ENCODE measurements around the gene SPTBN1. TPM values are rescaled to one million over a fixed set of nuclear protein-coding genes. Genes with fewer than 3 reads are reported as not detected.

SPTBN1 gene
- total and polyA plus RNA-seq, 9 of the 15 experiments (the other 6 are each of a cell fraction or from before 2014, with no cell fraction given): 8.9 to 66.8 (median 31.4) TPM

GRCh38 chr2:54574107-54574859, 118.2 kb downstream of the SPTBN1 start (continued):
- TF ChIP-seq ZNF639 (CRISPR knock-in tag; conservative IDR thresholded peaks at IDR 0.05 in 1 of 2, IDR thresholded peaks at IDR 0.05 in 1 of 2) (peak in 1 of 2 experiments; percentile 61; a peak in 1 of 4 replicates), TCF15 (CRISPR knock-in tag; IDR thresholded peaks at IDR 0.05) (no peak)

- FAIRE-seq: peak; percentile 44
- Histone ChIP-seq H4K20me1 (replicated peaks; ENCODE audit: control insufficient read depth, insufficient read depth, low read length) (peaks cover 39% of the 10 kb centered on the region), H3K4me1 (replicated peaks in 1 of 2; ENCODE audit: control insufficient read depth in 2 of 2, insufficient read depth in 2 of 2, low read length in 2 of 2) (peaks cover 21 to 60% of the 10 kb centered on the region in 2 experiments), H3K9ac (ENCODE audit: insufficient read depth in 1 of 2, low read depth in 2 of 2, low read length in 2 of 2) (no peak overlapping the region), H3K9me1 (ENCODE audit: control insufficient read depth, insufficient read depth, low read length) (peaks cover 6% of the 10 kb centered on the region), H3K36me3 (ENCODE audit: control insufficient read depth, insufficient read depth, low read length) (peaks cover 8% of the 10 kb centered on the region; the same call in 1 of the 3 replicates), H3K9me3 (replicated peaks; ENCODE audit: control insufficient read depth, insufficient read depth, low read depth, low read length) (no peaks in the 10 kb centered on the region), H3K79me2 (ENCODE audit: control insufficient read depth, insufficient read depth, low read length) (peaks cover 90% of the 10 kb centered on the region), H2AFZ (ENCODE audit: low read depth, low read length) (no peak overlapping the region), H3K27ac (ENCODE audit: extremely low read depth, low read depth, low read length) (no peak overlapping the region), H3K4me3 (no peak overlapping the region), H3K27me3 (ENCODE audit: control insufficient read depth in 2 of 2, insufficient read depth in 2 of 2, low read length in 2 of 2) (no peaks in the 10 kb centered on the region), H3K4me2 (ENCODE audit: insufficient read depth, low read length) (no peak overlapping the region)
- no TSS peak for BruUV-seq (replicated peaks)
- ChIA-PET POLR2A (interaction anchor here (0.9 to 1.0 kb wide), 2 partner anchors 9 to 131 kb away, joined by 3 read pairs; no protein-coding TSS in a partner anchor), CTCF (ENCODE audit: low intra/inter-chr PET ratio) (no interaction called here)
- intact Hi-C loops (cut with micrococcal nuclease): loop anchor here (5.0 kb wide), 1 partner anchor 82 kb away; no protein-coding TSS in a partner anchor
- in situ Hi-C loops (cut with MboI): no loop called here
- WGBS (ENCODE audit: insufficient coverage, low coverage, missing lambda C conversion rate): 31% methylated on average over 5 of the region's 5 CpGs
- no peak for ATAC-seq
- DNase-seq (ENCODE audit: extremely low read depth in 1 of 4, low spot score in 3 of 4): no peak
- no peak for TF ChIP-seq BHLHE40 (IDR thresholded peaks at IDR 0.05; ENCODE audit: low read length)
- TF ChIP-seq ZNF253 (CRISPR knock-in tag; conservative IDR thresholded peaks at IDR 0.05): no peak
- no peak for TF ChIP-seq ZNF76 (CRISPR knock-in tag; IDR thresholded peaks at IDR 0.05; ENCODE audit: borderline replicate concordance)
- TF ChIP-seq SMARCB1 (IDR thresholded peaks at IDR 0.05; ENCODE audit: insufficient read length, low read depth): no peak
- TF ChIP-seq NR1H2 (CRISPR knock-in tag; IDR thresholded peaks at IDR 0.05): no peak
- TF ChIP-seq SIX5 (IDR thresholded peaks at IDR 0.05; ENCODE audit: borderline replicate concordance in 1 of 2, insufficient read depth in 1 of 2, low read depth in 1 of 2, low read length in 2 of 2): no peak
- TF ChIP-seq GTF3C2 (IDR thresholded peaks at IDR 0.05; ENCODE audit: borderline replicate concordance, extremely low read depth, insufficient read length): no peak
- peak; percentile 1; the same call in 1 of the 2 replicates for TF ChIP-seq CREB1 (IDR thresholded peaks at IDR 0.05)
- no peak for TF ChIP-seq CREB1 (CRISPR knock-in tag; IDR thresholded peaks at IDR 0.05)
- TF ChIP-seq ZC3H4 (CRISPR knock-in tag; IDR thresholded peaks at IDR 0.05; ENCODE audit: borderline replicate concordance): no peak
- TF ChIP-seq ZNF780A (CRISPR knock-in tag; IDR thresholded peaks at IDR 0.05): no peak
- no peak for TF ChIP-seq HDAC6 (IDR thresholded peaks at IDR 0.05; ENCODE audit: low read depth, low read length)
- TF ChIP-seq ZNF282 (CRISPR knock-in tag; IDR thresholded peaks at IDR 0.05): no peak
- no peak for TF ChIP-seq ZNF23 (CRISPR knock-in tag; IDR thresholded peaks at IDR 0.05)
These were observed 118.7 kb downstream of the SPTBN1 start for GRCh38 chr2:54574860-54575247.

Measured in K562 (cell line).